GM19468 (cell line): ENCODE data around the gene VWA3A.
"Not testable (repeated sequence)": the region's sequence is repeated elsewhere in the genome, so short reads cannot be mapped to it uniquely, and the experiment has no call there.

ENCODE experiments used
- ATAC-seq: cut with Tn5 transposase; IDR thresholded peaks from one replicate; pipeline ENCODE4 v1.9.1; 2021; ENCODE audit warnings: mild to moderate bottlenecking, moderate library complexity, moderate number of reproducible peaks; ENCODE audit not compliant: unreplicated experiment; ENCODE audit errors: extremely low read depth

The VWA3A gene, protein sequence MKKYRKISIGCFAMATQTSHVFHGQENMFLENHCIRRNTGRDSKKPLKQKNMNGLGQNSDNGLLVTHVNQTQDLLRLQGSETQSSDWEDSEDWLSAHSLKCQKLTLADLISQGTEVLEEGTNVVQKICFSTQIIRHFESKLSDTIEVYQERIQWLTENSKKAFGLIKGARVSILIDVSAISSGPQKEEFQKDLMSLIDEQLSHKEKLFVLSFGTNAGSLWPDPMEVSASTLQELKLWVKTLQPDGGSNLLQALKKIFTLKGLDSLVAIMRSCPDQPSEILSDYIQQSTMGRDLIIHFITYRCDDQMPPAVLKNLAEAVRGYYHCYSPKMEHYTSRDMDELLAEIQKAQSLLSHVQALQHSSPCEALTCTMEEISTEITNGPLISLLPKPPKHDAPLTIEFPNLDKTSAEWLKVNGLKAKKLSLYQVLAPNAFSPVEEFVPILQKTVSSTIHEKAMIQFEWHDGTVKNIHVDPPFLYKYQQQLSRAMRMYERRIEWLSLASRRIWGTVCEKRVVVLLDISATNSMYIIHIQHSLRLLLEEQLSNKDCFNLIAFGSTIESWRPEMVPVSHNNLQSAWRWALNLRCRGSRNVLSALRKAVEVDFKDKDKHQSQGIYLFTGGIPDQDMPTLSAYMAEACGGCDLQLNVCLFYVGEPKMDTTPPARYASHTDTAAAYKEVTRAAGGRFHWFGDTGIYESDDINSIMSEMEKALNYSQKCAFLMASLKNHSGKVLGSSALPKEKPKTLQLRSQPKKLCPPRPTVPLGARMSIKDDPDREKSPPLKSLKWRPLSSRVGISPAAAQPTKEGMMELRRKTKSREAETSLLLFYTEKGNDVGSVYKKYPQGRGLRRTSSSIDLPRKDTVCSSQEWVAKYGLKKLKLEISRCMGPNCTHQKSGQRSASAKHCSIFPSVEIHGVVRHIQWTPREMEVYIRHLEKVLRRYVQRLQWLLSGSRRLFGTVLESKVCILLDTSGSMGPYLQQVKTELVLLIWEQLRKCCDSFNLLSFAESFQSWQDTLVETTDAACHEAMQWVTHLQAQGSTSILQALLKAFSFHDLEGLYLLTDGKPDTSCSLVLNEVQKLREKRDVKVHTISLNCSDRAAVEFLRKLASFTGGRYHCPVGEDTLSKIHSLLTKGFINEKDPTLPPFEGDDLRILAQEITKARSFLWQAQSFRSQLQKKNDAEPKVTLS

DNA sequence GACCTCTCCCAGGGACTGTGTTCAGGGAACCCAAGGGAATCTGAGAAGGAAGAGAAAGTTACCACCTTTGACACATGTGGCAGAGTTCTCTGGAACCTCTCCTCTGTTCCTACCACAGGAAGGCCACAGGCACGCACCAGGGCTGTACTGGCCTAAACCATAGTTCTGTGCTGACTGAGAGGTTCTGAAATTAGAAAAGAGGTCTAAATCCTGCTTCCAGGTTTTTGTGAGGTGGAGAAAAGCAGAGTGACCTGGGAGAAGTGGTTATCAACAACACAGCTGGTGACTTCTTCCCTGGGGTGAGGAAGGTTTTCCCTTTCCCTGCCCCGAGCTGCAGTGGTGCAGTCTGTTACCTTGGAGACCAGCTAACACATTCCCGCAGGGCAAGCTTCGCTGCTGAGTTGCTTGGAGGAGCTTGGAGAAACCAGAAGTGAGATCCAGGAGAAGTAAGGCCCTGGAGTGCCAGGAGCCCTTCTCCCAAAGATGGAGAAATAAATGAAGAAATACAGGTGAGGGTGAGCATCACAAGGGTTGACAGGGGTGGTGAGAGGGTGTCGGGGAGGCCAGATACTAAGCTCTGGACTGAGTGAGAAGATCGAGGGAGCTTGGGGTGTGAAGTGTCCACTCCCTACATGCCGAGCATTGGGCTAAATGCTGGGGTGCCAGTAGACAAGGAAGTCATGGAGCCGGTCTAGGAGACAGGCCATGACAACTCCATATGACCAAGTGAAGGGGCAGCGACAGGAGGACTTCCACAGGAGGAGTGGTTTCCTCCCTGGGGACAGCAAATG is at the start of gene VWA3A:
Gene VWA3A (plus strand): TSS at position 399 of the 791 bp plus-strand sequence. CDS start 97 bp downstream, at position 496.
- ATAC-seq = no peak

GRCh38 chr16:22043882-22044281 is 48.5 kb upstream of the VWA3A start:
- not testable (repeated sequence) for ATAC-seq

DNA sequence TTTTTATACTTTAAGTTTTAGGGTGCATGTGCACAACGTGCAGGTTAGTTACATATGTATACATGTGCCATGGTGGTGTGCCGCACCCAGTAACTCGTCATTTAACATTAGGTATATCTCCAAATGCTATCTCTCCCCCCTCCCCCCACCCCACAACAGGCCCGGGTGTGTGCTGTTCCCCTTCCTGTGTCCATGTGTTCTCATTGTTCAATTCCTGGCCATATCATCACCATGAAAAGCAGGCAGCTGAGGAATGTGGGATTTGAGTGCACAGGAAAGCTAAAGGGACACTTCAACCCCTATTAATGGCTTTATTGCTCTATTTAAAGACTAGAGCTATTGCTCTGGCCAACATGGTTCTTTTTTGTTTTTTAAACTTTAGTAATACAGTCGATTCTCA is 46.5 kb upstream of the VWA3A start:
- ATAC-seq = not testable (repeated sequence)

DNA sequence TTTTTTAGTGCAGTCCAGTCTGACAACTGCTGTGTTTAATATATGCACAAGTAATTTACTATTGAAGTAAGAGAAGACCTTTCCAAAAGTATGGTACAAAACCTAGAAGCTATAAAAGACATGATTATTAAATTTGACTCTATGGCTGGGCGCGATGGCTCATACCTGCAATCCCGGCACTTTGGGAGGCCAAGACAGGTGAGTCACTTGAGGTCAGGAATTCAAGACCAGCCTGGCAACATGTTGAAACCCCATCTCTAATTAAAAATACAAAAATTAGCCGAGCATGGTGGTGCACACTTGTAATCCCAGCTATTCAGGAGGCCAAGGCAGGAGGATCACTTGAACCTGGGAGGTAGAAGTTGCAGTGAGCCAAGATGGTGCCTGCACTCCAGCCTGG is 41.4 kb upstream of the VWA3A start:
- ATAC-seq = no peak

DNA sequence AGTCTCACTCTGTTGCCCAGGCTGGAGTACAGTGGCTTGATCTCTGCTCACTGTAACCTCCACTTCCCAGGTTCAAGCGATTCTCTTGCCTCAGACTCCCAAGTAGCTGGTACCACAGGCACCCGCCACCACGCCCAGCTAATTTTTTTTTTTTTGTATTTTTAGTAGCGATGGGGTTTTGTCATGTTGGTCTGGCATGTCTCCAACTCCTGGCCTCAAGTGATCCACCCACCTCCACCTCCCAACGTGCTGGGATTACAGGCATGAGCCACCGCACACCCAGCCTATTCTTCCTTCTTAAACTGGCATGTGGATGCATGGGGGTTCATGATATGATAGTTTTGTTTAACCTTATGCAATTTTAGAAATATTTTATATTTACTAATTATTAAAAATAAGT is 39.4 kb upstream of the VWA3A start:
- ATAC-seq = no peak

DNA sequence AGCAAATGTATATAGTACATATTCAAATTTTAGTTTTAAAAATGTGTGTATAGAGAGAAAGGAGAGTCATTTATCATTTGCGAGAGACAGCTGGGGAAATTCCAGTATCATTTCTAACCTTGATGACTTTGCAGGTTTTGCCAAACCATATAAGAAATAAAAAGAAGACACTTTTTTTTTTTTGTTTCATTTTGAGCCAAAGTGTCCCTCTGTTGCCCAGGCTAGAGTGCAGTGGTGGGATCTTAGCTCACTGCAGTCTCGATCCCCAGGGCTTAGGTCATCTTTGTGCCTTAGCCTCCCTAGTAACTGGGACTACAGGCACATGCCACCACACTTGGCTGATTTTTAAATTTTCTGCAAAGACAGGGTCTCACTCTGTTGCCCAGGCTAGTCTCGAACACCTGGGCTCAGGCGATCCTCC is 38.4 kb upstream of the VWA3A start:
- ATAC-seq = no peak

DNA sequence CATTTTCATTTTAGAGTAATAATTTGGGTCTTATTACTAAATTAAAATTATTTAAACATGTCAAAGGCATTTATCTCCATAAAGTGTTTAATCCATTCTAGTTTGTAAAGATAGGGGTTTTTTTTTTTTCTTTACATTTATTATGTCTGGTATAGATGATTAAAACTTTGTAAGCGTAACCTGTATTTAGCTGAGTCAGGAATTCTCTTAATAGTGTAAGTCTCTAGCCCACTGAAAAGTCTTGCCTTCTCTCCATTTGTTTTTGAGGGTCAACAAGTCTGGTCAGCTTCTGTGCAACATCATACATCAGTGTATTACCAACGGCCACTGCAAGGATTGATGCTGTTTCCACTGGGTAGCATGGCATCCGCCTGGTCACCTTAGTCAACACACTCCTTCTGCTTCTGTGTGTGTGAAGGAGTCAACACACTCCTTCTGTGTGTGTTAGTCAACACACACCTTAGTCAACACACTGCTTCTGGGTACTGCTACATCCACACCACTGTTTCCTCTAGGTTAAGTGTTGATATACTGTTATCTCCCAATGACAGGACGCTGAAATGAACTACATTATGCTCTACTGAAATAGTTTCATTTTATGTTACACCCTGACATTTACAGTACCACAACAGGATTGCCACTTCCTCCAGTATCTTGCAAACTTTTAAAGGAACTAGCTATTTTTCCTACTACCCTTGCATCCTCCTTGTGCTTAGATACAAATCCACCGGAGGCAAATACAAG is 37.3 kb upstream of the VWA3A start:
- ATAC-seq = no peak

- no peak for ATAC-seq
Measured at GRCh38 chr16:22055881-22056280, 36.5 kb upstream of the VWA3A start.

DNA sequence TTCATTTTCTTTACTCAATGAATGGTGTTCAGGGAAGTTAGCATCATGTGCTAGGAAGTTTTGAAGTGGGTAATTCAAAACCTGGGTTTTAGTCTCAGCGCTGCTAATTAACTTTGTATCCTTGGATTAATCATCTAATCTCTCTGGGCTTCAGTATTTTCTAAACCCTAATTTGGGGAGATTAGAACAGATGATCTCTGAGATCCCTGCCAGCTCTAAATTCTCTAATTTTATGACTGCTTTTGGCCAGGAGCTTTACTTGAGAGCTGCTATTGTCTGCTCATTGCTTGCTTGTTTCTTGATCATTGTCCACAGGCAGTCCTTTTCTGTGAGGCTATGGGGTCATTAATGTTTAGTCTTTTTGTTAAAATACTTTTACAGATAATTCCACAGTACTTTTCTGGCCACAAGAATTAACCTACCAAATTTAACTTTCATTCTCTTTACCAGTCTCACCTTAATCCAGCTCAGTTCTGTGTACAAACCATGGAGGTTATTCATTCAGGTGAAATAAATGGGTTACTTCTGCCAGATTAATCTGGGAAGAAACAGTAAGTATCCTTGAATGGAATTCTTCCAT is 28.4 kb upstream of the VWA3A start:
- no peak for ATAC-seq

DNA sequence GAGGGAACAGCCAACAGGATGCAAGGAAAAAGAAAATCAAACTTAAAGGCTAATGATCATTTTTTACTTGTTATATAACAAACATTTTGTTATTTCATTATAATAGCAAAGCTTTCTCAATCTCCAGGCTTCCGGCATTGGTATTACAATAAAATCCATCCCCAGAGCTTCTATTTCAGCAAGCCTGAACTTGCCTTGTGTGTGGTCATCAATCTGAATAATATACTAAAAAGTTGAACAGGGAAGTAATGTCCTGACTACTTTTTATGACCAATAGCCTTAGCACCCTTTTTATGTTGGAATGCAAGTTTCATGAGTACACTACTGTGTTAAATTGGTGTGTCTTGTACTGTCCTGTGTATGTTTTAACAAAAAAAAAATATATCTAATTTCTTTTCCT is 27.1 kb upstream of the VWA3A start:
- no peak for ATAC-seq

DNA sequence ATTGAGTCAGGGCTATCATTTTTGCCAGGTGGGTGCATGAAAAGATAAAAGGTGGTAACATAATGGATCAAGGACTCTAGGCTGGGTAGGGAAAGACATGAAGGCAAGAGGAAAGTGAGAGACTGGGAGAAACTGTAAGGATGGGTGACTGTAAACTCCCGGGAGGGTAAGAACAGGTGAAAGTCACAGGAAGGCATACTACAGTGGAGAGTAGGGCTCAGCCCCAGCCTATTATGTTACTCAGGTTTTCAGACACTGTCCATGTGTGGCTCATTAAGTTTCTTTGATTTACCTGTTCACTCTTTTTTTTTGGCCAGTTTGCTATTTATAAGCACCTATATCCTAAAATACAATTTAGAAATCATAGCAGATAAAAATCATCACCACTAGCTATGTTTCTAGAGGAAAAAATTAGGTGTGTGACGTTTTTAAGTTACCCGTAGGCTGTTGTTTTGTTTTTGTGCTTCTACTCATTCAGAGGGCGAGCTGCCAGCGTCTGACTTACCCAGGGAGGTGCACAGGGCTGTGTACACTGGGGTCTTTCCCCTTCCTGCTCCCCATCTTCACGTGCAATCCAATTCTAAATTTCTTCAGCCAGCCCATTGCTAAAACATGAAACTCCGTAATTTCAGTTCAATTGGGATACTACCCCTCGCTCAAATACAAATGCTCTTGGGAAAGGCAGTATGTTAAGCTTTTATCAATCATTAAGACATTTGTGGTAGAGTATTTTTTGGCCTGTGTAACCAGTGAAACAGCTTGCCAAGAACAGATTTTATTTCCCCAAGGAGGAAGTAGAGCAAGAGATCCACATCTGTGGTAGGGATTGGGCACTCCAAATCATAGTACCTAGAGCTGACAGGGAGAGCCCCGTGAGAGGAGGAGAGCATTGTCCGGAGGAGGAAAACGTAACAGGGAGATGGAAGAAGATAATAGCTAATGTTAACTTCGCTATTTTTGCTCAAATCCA is 21.7 kb upstream of the VWA3A start:
- ATAC-seq = no peak

DNA sequence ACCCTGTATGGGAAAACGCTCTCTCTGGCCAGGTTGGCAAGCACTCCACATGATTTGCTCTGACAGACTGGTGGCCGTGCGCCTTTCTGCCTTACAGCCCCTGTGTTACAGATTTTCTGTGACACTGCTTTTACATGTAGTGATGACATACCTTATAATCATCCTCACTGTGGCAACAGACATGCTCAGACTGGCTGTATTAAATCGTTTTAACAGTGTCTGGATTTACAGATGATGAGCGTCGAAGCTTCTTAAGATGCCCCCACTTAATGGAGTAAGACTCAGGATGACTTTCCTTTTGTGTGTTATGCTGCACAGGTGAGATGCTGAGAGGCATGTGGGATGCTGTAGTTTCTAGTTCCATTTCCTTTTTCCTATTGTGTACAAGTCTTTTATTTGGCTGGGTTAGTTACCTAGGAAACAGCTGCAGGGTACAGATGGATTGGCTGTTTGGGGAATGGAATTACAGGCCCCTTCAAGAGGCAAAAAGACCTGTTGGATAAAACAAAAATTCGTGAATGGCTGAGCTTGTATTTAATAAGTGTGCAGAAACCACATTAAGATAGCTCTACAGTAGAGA is 20.9 kb upstream of the VWA3A start:
- ATAC-seq = no peak

DNA sequence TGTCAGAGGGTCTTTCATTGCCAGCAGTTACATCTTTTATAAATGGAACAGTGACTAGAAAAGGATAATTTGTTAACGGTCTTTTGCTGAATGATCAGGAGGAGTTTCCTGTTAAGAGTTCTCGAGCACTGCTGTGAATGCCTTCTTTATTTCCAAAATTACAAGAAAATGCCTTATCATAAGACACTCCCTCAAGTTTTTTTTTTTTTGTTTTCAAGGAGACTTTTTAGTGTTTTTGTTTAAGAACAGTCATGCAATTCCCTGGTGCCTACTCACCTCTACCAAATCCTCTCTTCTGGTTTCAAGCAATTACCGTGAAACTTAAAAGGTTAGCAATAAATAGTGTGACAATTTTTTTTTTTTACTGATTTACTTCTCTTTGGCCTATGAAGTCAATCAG is 19.0 kb upstream of the VWA3A start:
- no peak for ATAC-seq

DNA sequence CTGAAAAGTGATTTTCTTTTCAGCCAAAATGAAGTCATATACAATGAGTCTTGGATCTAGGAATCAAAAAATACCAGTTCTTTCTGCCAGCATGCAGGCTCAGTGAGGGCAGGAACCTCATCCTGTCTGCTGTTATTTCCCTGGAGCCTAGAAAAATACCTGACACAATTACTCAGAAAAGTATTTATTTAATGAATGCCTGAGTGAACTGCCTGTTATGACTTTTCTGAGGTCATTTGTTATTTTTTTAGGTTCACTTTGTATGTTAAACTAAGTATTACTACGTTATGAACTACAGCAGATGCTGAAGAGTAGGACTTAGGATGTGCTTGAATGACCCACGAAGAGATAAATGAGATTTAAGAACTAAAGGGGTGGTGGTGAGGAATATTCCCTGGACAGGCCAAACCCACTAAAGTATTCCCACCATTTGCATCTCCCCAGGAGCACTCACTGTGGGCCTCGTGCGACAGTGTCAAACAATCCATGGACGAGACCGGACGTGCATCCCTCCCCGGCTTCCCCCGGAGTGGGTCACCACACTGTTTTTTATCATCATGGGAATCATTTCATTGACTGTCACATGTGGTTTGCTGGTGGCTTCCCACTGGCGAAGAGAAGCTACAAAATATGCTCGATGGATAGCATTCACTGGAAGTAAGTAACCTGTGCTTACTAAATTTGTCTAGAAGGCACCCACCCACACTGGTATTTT is 17.1 kb upstream of the VWA3A start:
- no peak for ATAC-seq

DNA sequence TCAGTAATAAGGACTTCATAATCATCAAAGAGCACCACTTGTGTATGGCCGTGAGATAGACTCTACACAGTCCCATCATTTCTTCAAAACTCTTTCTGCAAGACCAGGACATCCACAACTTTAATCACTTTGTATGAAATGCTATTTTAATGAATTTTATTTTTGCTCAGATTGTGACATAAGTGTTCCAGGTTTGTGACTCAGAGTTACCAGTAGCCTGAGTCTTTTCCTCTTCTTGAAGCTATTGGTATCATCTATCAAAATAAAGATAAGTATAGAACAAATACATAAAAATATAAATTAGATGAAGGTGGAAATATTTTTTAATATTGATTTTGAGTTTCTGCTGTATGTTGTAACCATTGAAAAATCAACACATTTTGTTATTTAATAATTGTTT is 16.6 kb upstream of the VWA3A start:
- no peak for ATAC-seq

DNA sequence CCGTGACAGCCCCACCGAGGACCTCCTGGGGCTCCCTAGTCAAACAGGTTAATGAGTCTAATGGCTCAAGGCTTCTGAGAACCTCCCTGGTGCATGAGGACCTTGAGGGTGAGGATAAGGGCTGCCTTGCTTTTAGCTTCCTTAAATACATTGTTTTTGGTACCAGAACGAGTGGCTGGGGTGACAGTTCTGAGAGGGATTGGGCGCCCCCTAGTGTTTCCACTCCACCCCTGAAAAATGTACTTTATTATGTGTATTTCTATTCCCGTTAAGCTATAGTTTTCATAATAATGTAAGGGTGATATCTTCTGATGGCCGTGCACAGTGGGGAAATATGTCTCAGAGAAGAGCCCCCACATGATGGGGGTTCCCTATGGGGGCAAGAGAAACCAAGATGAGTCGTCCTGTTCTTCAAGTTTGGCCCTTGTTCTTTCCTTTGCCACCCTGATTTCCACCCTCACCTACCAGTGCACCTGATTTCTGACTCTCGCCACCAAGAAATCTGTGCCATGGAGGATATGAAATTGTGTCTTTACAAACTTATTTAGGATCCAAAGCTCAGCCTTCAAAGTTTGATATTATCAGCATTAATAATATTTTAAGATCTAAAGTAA is 14.5 kb upstream of the VWA3A start:
- ATAC-seq = no peak
